ENCODE measurements around the gene RBMS1. TPM values are rescaled to one million over a fixed set of nuclear protein-coding genes. Genes with fewer than 3 reads are reported as not detected.
A peak's percentile ranks its signal among the peaks of the same experiment; 100 is the strongest.

The RBMS1 gene
- total and polyA plus RNA-seq, 2 donors (not counting 1 experiment from before 2014, with no cell fraction given): 18.0 to 36.7 TPM

DNA sequence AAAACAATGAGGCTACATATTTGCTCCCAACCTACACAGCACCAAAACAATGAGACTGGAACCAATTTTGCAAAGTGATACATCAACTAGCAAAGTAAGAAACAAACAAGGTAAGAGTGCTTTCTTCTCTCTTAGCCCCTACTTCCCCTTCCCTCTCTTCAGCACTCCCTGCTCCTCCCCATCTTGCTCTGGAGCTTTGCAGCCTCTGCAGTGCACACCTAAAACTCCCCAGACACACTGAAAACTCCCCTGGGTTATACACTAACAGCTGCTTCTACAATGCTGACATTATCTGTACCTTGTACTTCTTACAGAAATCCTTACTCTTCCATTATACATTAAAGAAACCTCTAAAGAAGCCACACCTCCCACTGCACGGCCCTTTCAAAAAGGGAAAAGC, 93.7 kb downstream of the RBMS1 start:
- no peak for TF ChIP-seq EZH2 (IDR thresholded peaks at IDR 0.05; ENCODE audit: borderline replicate concordance, insufficient read depth, low read depth, low read length, poor library complexity, severe bottlenecking)
- TF ChIP-seq, protein P1, sequence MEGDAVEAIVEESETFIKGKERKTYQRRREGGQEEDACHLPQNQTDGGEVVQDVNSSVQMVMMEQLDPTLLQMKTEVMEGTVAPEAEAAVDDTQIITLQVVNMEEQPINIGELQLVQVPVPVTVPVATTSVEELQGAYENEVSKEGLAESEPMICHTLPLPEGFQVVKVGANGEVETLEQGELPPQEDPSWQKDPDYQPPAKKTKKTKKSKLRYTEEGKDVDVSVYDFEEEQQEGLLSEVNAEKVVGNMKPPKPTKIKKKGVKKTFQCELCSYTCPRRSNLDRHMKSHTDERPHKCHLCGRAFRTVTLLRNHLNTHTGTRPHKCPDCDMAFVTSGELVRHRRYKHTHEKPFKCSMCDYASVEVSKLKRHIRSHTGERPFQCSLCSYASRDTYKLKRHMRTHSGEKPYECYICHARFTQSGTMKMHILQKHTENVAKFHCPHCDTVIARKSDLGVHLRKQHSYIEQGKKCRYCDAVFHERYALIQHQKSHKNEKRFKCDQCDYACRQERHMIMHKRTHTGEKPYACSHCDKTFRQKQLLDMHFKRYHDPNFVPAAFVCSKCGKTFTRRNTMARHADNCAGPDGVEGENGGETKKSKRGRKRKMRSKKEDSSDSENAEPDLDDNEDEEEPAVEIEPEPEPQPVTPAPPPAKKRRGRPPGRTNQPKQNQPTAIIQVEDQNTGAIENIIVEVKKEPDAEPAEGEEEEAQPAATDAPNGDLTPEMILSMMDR (IDR thresholded peaks at IDR 0.05): no peak
- H3K9me3 Mint-ChIP-seq (ENCODE audit: insufficient read depth): no peaks in the 10 kb centered on the region
- intact Hi-C loops (cut with micrococcal nuclease): loop anchor here (10.0 kb wide), 4 partner anchors 95 to 1945 kb away; partner anchors contain the start of genes GCA, LY75, RBMS1 and WDSUB1
- Histone ChIP-seq H3K4me1 (ENCODE audit: control insufficient read depth in 2 of 2, insufficient read depth in 2 of 2, low read length in 2 of 2) (peaks cover 52 to 71% of the 10 kb centered on the region in 2 donors), H3K9me3 (ENCODE audit: control extremely low read depth in 1 of 3, control insufficient read depth in 2 of 3, insufficient read depth in 1 of 3, low read length in 2 of 3) (no peaks in the 10 kb centered on the region), H3K27ac (ENCODE audit: low read length in 2 of 2) (no peak overlapping the region), H3K4me2 (replicated peaks; ENCODE audit: low read depth, low read length, poor library complexity, severe bottlenecking) (peak overlapping the region; percentile 16), H3K4me3 (ENCODE audit: control extremely low read depth in 1 of 5, extremely low read depth in 1 of 5, insufficient read depth in 1 of 5, low read depth in 2 of 5, low read length in 4 of 5) (no peak overlapping the region), H3K27me3 (replicated peaks in 1 of 4; ENCODE audit: control extremely low read depth in 1 of 4, control insufficient read depth in 3 of 4, insufficient read depth in 4 of 4, low read length in 3 of 4) (no peaks in the 10 kb centered on the region), H3K79me2 (ENCODE audit: control insufficient read depth, insufficient read depth, low read length) (peaks cover 100% of the 10 kb centered on the region), H3K36me3 (replicated peaks in 1 of 2; ENCODE audit: control extremely low read depth in 1 of 2, control insufficient read depth in 1 of 2, extremely low read depth in 1 of 2, insufficient read depth in 2 of 2, low read length in 1 of 2) (peaks cover 0 to 3% of the 10 kb centered on the region in 2 experiments), H4K20me1 (ENCODE audit: control insufficient read depth, insufficient read depth, low read length, poor library complexity, severe bottlenecking) (peaks cover 48% of the 10 kb centered on the region), H3K9ac (ENCODE audit: low read length) (no peak overlapping the region), H2AFZ (ENCODE audit: insufficient read depth, low read depth, low read length, poor library complexity, severe bottlenecking) (no peak overlapping the region)
- no CpG with 5 or more reads among the region's 1 CpG for WGBS (ENCODE audit: insufficient coverage)
- peaks cover 51% of the 10 kb centered on the region for H3K4me1 Mint-ChIP-seq
- H3K27ac Mint-ChIP-seq: no peak overlapping the region
- no peaks in the 10 kb centered on the region for H3K27me3 Mint-ChIP-seq
- DNase-seq (no peak), ATAC-seq (ENCODE audit: low read depth) (no peak)
- ChIA-PET CTCF (interaction anchor here (0.6 to 1.0 kb wide), 3 partner anchors 29 to 128 kb away, joined by 3 to 4 read pairs (median 3); no protein-coding TSS in a partner anchor), POLR2A (interaction anchor here (0.5 kb wide), 1 partner anchor 76 kb away, joined by 5 read pairs; no protein-coding TSS in a partner anchor)
- H3K4me3 Mint-ChIP-seq: no peak overlapping the region

DNA sequence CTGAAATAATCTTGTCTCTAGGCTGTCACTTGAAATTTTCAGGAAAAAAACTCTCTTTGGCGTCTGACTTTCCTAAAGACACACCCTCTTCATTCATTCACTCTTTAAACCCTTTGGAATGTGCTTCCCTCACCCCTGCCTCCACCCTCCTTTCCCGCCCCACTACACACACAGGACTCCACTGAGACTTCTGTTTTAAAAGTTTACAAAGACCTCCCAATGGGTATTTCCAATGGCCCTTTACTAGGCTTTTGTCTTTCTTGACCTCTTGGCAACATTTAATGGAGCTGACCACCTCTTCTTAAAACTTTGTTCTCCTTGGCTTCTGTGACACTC, 96.1 kb downstream of the RBMS1 start:
- no peaks in the 10 kb centered on the region for H3K27me3 ChIP-seq (replicated peaks in 1 of 4; ENCODE audit: control extremely low read depth in 1 of 4, control insufficient read depth in 3 of 4, insufficient read depth in 4 of 4, low read length in 3 of 4)
- no peak for ATAC-seq (ENCODE audit: low read depth)
- no peak for DNase-seq
- H3K4me3 Mint-ChIP-seq: no peak overlapping the region
- 50% methylated on average over 2 of the region's 2 CpGs for WGBS (ENCODE audit: insufficient coverage)
- no peak overlapping the region for H3K27ac Mint-ChIP-seq
- H4K20me1 ChIP-seq (ENCODE audit: control insufficient read depth, insufficient read depth, low read length, poor library complexity, severe bottlenecking): peaks cover 55% of the 10 kb centered on the region
- H2AFZ ChIP-seq (ENCODE audit: insufficient read depth, low read depth, low read length, poor library complexity, severe bottlenecking): no peak overlapping the region
- intact Hi-C loops (cut with micrococcal nuclease): no loop called here
- H3K4me3 ChIP-seq (ENCODE audit: control extremely low read depth in 1 of 5, extremely low read depth in 1 of 5, insufficient read depth in 1 of 5, low read depth in 2 of 5, low read length in 4 of 5): no peak overlapping the region
- H3K4me1 ChIP-seq (ENCODE audit: control insufficient read depth in 2 of 2, insufficient read depth in 2 of 2, low read length in 2 of 2): peaks cover 60 to 78% of the 10 kb centered on the region in 2 donors
- no peak for TF ChIP-seq EZH2 (IDR thresholded peaks at IDR 0.05; ENCODE audit: borderline replicate concordance, insufficient read depth, low read depth, low read length, poor library complexity, severe bottlenecking)
- TF ChIP-seq, protein P1 (IDR thresholded peaks at IDR 0.05): no peak
- no peaks in the 10 kb centered on the region for H3K9me3 ChIP-seq (ENCODE audit: control extremely low read depth in 1 of 3, control insufficient read depth in 2 of 3, insufficient read depth in 1 of 3, low read length in 2 of 3)
- peaks cover 98% of the 10 kb centered on the region for H3K79me2 ChIP-seq (ENCODE audit: control insufficient read depth, insufficient read depth, low read length)
- peaks cover 53% of the 10 kb centered on the region for H3K4me1 Mint-ChIP-seq
- H3K27me3 Mint-ChIP-seq: no peaks in the 10 kb centered on the region
- H3K9me3 Mint-ChIP-seq (ENCODE audit: insufficient read depth): no peaks in the 10 kb centered on the region
- H3K9ac ChIP-seq (ENCODE audit: low read length): no peak overlapping the region
- CTCF ChIA-PET: no interaction called here
- H3K4me2 ChIP-seq (replicated peaks; ENCODE audit: low read depth, low read length, poor library complexity, severe bottlenecking): no peak overlapping the region
- H3K36me3 ChIP-seq (replicated peaks in 1 of 2; ENCODE audit: control extremely low read depth in 1 of 2, control insufficient read depth in 1 of 2, extremely low read depth in 1 of 2, insufficient read depth in 2 of 2, low read length in 1 of 2): no peaks in the 10 kb centered on the region
- H3K27ac ChIP-seq (ENCODE audit: low read length in 2 of 2): no peak overlapping the region
- POLR2A ChIA-PET: no interaction called here
